ENCODE results near the gene CSF3.

The CSF3 gene

DNA sequence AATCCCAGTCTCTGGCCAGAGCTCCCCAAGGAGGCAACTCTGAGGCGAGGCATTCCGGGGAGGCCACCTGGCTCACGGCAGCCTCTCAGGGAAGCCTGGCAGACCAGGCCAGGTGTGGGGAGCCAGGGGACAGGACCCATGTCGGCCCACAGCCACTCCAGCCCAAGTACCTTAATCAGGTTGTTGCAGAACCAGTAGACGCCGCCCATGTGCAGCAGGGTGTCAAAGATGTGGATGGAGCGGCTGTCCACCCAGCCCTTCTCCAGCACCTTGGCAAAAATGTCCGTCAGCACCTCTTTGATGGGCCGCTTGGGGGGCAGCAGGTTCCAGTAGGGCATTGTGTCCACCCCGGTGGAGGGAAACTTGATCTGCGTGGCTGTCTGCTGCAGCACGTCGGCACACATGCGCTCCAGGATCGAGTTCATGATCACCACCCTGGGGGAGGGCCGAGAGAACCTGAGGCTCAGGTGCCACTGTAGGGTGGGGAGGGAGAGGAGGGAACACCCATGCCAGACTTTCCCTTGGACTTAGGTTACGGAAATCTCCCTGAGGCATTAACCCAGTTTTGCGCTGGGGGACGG, 7.8 kb downstream of the CSF3 start:
- H3K27me3 ChIP-seq (ENCODE audit: insufficient read depth, low read depth), result no peaks in the 10 kb centered on the region
- H3K4me3 ChIP-seq (IDR thresholded peaks at IDR 0.05; ENCODE audit: insufficient read depth, low read depth, low read length), result no peak overlapping the region
- no peak overlapping the region for H3K27ac ChIP-seq
- no peak overlapping the region for H3K9ac ChIP-seq
- H3K79me2 ChIP-seq (ENCODE audit: insufficient read depth, low read depth), result no peaks in the 10 kb centered on the region
- TF ChIP-seq, protein P1, sequence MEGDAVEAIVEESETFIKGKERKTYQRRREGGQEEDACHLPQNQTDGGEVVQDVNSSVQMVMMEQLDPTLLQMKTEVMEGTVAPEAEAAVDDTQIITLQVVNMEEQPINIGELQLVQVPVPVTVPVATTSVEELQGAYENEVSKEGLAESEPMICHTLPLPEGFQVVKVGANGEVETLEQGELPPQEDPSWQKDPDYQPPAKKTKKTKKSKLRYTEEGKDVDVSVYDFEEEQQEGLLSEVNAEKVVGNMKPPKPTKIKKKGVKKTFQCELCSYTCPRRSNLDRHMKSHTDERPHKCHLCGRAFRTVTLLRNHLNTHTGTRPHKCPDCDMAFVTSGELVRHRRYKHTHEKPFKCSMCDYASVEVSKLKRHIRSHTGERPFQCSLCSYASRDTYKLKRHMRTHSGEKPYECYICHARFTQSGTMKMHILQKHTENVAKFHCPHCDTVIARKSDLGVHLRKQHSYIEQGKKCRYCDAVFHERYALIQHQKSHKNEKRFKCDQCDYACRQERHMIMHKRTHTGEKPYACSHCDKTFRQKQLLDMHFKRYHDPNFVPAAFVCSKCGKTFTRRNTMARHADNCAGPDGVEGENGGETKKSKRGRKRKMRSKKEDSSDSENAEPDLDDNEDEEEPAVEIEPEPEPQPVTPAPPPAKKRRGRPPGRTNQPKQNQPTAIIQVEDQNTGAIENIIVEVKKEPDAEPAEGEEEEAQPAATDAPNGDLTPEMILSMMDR (conservative IDR thresholded peaks at IDR 0.05; ENCODE audit: low read depth, low read length), result no peak
- no peak overlapping the region for H2AFZ ChIP-seq (ENCODE audit: low read depth)
- no peaks in the 10 kb centered on the region for H4K20me1 ChIP-seq (ENCODE audit: insufficient read depth)
- H3K36me3 ChIP-seq (ENCODE audit: insufficient read depth), result no peaks in the 10 kb centered on the region
- no peak overlapping the region for H3K4me2 ChIP-seq
- peaks cover 8% of the 10 kb centered on the region for H3K4me1 ChIP-seq (ENCODE audit: low read depth, poor library complexity, severe bottlenecking)

DNA sequence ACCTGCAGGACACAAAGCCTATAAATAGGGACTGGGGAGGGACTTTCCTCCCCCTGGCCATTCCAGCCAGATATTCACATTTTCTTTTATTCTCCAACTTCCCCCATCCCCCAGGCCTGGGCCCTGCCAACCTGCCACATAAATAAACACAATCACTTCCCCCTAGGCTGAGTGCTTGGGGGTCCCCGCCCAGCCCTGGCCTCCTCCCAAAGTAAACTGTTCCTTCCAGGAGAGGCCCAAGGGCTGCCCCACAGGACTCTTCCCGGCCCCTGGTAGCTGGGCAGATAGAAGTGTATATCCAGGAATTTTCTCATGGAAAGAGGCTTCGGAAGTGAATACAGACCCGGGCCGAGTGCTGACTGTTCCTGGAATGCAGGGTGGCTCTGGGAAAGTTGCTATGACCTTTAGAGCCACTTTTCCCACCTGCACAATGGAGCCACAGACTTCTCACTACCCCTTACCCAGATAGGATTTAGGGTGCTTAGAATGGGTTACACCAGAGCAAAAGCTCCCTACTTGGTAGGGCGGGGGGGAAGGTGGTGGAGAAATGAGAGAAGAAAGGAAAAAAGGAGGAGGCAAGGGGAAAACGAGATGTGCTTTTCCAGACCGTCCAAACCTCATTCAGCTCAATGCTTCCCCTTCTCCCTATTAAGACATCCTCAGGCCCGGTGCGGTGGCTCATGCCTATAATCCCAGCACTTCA, 8.5 kb downstream of the CSF3 start:
- Histone ChIP-seq H3K9ac (no peak overlapping the region), H3K27ac (no peak overlapping the region), H3K4me1 (ENCODE audit: low read depth, poor library complexity, severe bottlenecking) (peaks cover 8% of the 10 kb centered on the region), H3K4me3 (IDR thresholded peaks at IDR 0.05; ENCODE audit: insufficient read depth, low read depth, low read length) (no peak overlapping the region), H3K79me2 (ENCODE audit: insufficient read depth, low read depth) (no peaks in the 10 kb centered on the region), H4K20me1 (ENCODE audit: insufficient read depth) (no peaks in the 10 kb centered on the region), H3K4me2 (no peak overlapping the region), H2AFZ (ENCODE audit: low read depth) (no peak overlapping the region), H3K27me3 (ENCODE audit: insufficient read depth, low read depth) (no peaks in the 10 kb centered on the region), H3K36me3 (ENCODE audit: insufficient read depth) (no peaks in the 10 kb centered on the region)
- TF ChIP-seq, protein P1 (conservative IDR thresholded peaks at IDR 0.05; ENCODE audit: low read depth, low read length), result no peak

DNA sequence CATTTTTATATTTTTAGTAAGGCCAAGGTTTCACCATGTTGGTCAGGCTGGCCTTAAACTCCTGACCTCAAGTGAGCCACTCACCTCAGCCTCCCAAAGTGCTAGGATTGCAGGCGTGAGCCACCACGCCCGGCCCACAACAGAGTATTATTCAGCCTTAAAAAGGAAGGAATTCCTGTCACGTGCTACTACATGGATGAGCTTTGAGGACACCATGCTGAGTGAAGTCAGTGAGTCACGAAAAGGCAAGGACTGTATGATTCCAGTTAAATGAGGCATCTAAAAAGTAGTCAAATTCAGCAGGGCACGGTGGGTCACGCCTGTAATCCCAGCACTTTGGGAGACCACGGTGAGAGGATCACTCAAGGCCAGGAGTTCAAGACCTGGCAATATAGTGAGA, 9.7 kb downstream of the CSF3 start:
- Histone ChIP-seq H3K4me2 (no peak overlapping the region), H3K4me3 (IDR thresholded peaks at IDR 0.05; ENCODE audit: insufficient read depth, low read depth, low read length) (no peak overlapping the region), H3K36me3 (ENCODE audit: insufficient read depth) (no peaks in the 10 kb centered on the region), H2AFZ (ENCODE audit: low read depth) (no peak overlapping the region), H3K27me3 (ENCODE audit: insufficient read depth, low read depth) (no peaks in the 10 kb centered on the region), H3K27ac (no peak overlapping the region), H4K20me1 (ENCODE audit: insufficient read depth) (no peaks in the 10 kb centered on the region), H3K79me2 (ENCODE audit: insufficient read depth, low read depth) (no peaks in the 10 kb centered on the region), H3K9ac (no peak overlapping the region), H3K4me1 (ENCODE audit: low read depth, poor library complexity, severe bottlenecking) (peaks cover 8% of the 10 kb centered on the region)
- TF ChIP-seq, protein P1 (conservative IDR thresholded peaks at IDR 0.05; ENCODE audit: low read depth, low read length), result no peak

DNA sequence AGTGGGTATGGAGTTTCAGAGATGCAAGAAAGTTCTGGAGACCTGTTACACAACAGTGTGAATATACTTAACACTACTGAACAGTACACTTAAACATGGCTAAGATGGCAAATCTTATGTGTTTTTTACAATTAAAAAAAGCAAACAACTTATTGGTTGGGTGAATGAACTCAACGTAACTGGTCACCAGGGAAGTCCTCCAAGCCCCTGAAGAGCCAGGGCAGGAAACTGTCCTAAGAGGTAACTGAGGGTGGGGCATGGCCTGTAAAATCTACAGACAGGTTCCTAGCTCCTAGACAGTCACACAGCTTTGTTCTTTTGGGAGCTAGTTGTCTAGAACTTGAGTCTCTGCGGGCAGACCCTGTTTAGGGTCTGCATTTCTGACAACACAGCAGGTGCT, 10.3 kb downstream of the CSF3 start:
- no peaks in the 10 kb centered on the region for H3K79me2 ChIP-seq (ENCODE audit: insufficient read depth, low read depth)
- H3K4me1 ChIP-seq (ENCODE audit: low read depth, poor library complexity, severe bottlenecking), result peaks cover 8% of the 10 kb centered on the region
- no peak overlapping the region for H3K9ac ChIP-seq
- H3K4me2 ChIP-seq, result no peak overlapping the region
- no peak overlapping the region for H3K27ac ChIP-seq
- H4K20me1 ChIP-seq (ENCODE audit: insufficient read depth), result no peaks in the 10 kb centered on the region
- H3K4me3 ChIP-seq (IDR thresholded peaks at IDR 0.05; ENCODE audit: insufficient read depth, low read depth, low read length), result no peak overlapping the region
- no peak overlapping the region for H2AFZ ChIP-seq (ENCODE audit: low read depth)
- H3K36me3 ChIP-seq (ENCODE audit: insufficient read depth), result no peaks in the 10 kb centered on the region
- TF ChIP-seq, protein P1 (conservative IDR thresholded peaks at IDR 0.05; ENCODE audit: low read depth, low read length), result no peak
- no peaks in the 10 kb centered on the region for H3K27me3 ChIP-seq (ENCODE audit: insufficient read depth, low read depth)

Data from KMS-11 (cell line).